H1 (cell line): ENCODE data around the gene PERCC1. TPM values are rescaled to one million over a fixed set of nuclear protein-coding genes. Genes with fewer than 3 reads are reported as not detected.

ENCODE experiments used
- CEBPB ChIP-seq: IDR thresholded peaks from 2 replicates; pipeline ENCODE4 v1.6.1; 2012; ENCODE audit warnings: low read depth, low read length
- CTCF ChIP-seq, 3 experiments: IDR thresholded peaks; 1 replicate in 2 of 3; 2 replicates in 1 of 3; pipeline versions ENCODE4 v1.5.1 to v1.6.1; 2011; ENCODE audit warnings: low read length in 3 of 3, mild to moderate bottlenecking in 3 of 3, inconsistent platforms in 2 of 3, low read depth in 1 of 3, moderate library complexity in 1 of 3; ENCODE audit not compliant: insufficient read depth in 1 of 3; ENCODE audit errors: control extremely low read depth in 1 of 3
- RBBP5 ChIP-seq: IDR thresholded peaks from 2 replicates; pipeline ENCODE4 v1.7.1; 2012; ENCODE audit warnings: low read depth, mild to moderate bottlenecking, inconsistent platforms, low read length, moderate library complexity, borderline replicate concordance
- polyA plus RNA-seq, 7 experiments: library from polyadenylated mRNA; depleted of rRNA in 3 of 7; stranded (reverse) in 5 of 7; unstranded in 2 of 7; fragments of >200 nt in 5 of 7; fragments of 200-250 nt in 2 of 7; gene quantifications; 1 replicate in 5 of 7; 2 replicates in 1 of 7; 4 replicates in 1 of 7; pipeline versions ENCODE4 v1.2.1 to v1.2.3, GENCODE V29; 2011 to 2013; ENCODE audit warnings: missing spikeins in 2 of 7, mixed read lengths in 2 of 7
- total RNA-seq: library from RNA; stranded (reverse); fragmentation: NEBNext Ultra II Directional; extraction: Animal tissue kit (Norgen Biotek cat#: 25700); gene quantifications from 2 replicates; pipeline ENCODE4 v1.2.1, GENCODE V29; 2021

Gene PERCC1
- total and polyA plus RNA-seq, 2 of the 8 experiments (the other 6 are each of a cell fraction or from before 2014, with no cell fraction given): not detected

- TF ChIP-seq CTCF (IDR thresholded peaks at IDR 0.05; ENCODE audit: control extremely low read depth in 1 of 3, insufficient read depth in 1 of 3, low read depth in 1 of 3, low read length in 3 of 3): no peak
- no peak for TF ChIP-seq CEBPB
- no peak for TF ChIP-seq RBBP5
These were observed 17.7 kb downstream of the PERCC1 start (continued) for GRCh38 chr16:1448536-1449116.
